Neuron (in vitro differentiated cells): Measurements from ENCODE around the gene CHRNG.

ENCODE experiments used
- H2AFZ ChIP-seq: one replicate; pipeline ENCODE4 v1.6.1; 2013; ENCODE audit warnings: low read depth, mild to moderate bottlenecking, inconsistent platforms, low read length, moderate library complexity
- H3K27me3 ChIP-seq: one replicate; pipeline ENCODE4 v1.6.1; 2013; ENCODE audit warnings: low read length; ENCODE audit not compliant: insufficient read depth
- H3K36me3 ChIP-seq: one replicate; pipeline ENCODE4 v1.6.1; 2013; ENCODE audit warnings: low read length; ENCODE audit not compliant: insufficient read depth
- H3K4me1 ChIP-seq: one replicate; pipeline ENCODE4 v1.6.1; 2013; ENCODE audit warnings: low read length; ENCODE audit not compliant: insufficient read depth
- H3K4me3 ChIP-seq: 2 replicates; pipeline ENCODE4 v1.5.1; 2013; ENCODE audit warnings: mild to moderate bottlenecking, low read length, moderate library complexity
- H3K9me3 ChIP-seq: one replicate; pipeline ENCODE4 v1.6.1; 2013; ENCODE audit warnings: low read length

Gene CHRNG

DNA sequence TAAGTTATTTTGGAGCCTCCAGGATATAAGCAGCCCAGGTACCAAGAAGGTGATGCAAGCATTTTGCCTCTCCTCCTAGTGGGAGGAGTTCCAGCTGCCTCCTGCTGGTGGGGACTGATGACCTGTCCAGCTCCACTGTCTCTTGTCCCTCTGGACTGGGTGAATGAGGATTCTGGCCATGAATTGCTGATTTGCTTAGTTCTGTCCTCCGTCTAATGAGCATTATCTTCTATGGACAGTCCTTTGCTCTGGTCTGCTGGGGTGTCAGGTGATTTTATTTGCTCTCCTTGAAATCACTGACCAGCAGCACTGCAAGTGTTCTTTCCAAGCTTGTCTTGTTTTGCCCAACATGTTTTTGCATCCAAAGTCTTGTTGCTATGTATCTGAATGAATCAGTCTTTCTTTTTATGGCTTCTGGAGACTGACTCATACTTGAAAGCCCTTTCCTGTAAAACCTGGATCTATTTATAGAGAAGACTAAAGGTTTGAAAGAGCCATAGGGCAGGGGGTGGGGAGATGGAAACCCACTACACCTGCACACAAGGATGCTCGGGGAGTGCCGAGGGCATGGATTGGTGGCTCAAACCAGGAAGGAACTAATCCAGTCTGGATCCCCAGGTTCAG, 53.4 kb downstream of the CHRNG start:
- Histone ChIP-seq H2AFZ (no peak overlapping the region), H3K9me3 (no peaks in the 10 kb centered on the region), H3K27me3 (no peaks in the 10 kb centered on the region), H3K36me3 (no peaks in the 10 kb centered on the region), H3K4me3 (no peak overlapping the region), H3K4me1 (no peaks in the 10 kb centered on the region)

DNA sequence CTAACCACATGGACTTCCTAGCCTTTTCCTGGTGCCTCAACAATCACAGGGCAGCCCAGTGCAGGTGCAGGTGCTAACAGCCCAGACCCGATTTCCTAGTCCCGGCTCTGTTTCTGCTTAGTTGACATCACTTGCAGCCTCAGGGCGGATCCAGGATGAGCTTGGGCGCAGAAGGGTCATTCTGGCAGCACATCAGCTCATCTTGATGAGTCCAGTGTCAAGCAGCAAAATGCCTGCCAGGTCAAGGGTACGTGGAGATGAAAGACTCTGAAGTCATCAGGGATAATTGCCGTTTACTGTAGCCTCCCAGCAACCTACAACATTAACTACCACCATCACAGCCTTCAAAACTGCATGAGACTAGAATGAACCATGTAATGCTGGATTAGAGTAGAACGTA, 54.5 kb downstream of the CHRNG start:
- Histone ChIP-seq H3K4me1 (no peaks in the 10 kb centered on the region), H3K36me3 (no peaks in the 10 kb centered on the region), H3K4me3 (no peak overlapping the region), H3K27me3 (no peaks in the 10 kb centered on the region), H2AFZ (no peak overlapping the region), H3K9me3 (no peaks in the 10 kb centered on the region)
